GM21717 (cell line): ENCODE data around the gene CITED4.
A peak's percentile ranks its signal among the peaks of the same experiment; 100 is the strongest.

ENCODE experiments used
- ATAC-seq: cut with Tn5 transposase; IDR thresholded peaks from one replicate; pipeline ENCODE4 v1.9.1; 2021; ENCODE audit warnings: mild to moderate bottlenecking, moderate library complexity; ENCODE audit not compliant: unreplicated experiment

The CITED4 gene

DNA sequence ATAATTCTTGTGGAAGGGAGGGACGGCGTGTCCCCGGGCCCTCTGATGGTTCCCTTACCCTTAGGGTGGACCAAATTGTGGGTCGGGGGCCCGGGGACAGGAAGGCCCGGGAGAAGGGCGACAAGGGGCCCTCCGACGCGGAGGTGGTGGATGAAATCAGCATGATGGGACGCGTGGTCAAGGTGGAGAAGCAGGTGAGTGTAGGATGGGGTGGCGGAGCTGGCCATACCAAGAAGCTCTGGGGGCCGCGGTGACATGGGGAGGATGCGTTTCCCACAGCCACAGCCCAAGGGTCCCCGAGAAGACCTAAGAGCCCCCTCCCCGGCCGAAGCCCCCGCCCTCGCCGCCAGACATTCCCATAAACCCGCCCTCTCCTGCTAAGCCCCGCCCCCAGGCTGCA is 24.6 kb downstream of the CITED4 start:
- no peak for ATAC-seq

DNA sequence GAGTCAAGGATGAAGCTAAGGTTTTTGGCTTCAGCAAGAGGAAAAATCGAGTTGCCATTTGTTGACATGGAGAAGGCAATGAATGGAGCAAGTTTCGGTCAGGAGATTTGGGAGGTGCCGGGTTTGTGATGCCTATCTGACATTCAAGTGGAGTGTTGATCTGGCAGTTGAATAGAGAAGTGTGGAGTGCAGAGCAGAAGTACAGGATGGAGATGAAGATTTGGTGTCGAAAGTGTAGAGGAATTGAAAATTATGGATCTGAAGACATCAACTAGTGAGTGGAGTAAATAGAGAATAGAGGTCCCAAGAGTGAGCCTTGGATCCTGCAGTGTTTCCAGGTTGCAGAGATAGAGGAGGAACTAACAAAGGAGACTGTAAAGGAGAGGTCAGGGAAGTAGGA is 25.9 kb downstream of the CITED4 start:
- ATAC-seq = no peak

DNA sequence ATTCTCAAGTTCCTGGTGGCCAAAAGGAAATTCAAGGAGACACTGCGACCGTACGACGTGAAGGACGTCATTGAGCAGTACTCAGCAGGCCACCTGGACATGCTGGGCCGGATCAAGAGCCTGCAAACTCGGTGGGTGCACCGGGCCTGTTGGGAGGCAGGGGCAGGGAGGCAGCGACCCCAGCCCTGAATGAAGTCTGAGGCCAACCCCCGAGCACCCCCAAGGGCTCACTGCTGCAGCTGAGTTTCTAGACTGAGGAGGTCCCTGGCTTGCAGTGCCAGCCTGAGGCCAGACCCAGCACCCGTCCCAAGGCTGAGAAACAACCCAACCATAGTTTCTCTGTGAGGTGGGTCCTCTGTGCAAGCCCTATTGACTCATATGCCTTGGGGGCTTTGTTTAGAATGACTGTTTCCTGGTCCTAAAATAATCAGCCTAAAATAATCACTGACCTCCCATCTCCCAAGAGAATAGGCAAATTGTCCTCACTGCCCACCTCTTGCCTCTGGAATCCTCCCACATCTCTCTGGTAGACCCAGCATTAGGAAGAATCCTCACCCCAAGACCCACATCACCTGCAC is 27.1 kb downstream of the CITED4 start:
- ATAC-seq = no peak

DNA sequence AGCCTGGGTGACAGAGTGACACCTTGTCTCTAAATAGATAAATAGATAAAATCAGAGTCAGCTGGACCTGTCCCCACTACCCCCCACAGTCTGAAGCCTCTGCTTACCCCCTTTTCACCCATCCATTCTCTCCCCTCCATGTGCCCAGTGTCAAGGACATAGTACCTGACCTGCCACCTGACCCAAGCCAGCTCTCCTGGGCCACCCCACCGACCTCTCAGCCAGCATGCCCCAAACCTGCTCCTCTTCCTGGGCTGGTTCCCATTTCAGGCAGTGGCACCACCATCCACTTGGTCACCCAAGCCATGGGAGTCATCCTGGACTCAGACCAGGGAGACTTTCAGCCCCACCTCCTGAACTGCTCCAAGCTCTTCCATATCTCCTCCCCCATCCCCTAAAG is 28.2 kb downstream of the CITED4 start:
- ATAC-seq = no peak

DNA sequence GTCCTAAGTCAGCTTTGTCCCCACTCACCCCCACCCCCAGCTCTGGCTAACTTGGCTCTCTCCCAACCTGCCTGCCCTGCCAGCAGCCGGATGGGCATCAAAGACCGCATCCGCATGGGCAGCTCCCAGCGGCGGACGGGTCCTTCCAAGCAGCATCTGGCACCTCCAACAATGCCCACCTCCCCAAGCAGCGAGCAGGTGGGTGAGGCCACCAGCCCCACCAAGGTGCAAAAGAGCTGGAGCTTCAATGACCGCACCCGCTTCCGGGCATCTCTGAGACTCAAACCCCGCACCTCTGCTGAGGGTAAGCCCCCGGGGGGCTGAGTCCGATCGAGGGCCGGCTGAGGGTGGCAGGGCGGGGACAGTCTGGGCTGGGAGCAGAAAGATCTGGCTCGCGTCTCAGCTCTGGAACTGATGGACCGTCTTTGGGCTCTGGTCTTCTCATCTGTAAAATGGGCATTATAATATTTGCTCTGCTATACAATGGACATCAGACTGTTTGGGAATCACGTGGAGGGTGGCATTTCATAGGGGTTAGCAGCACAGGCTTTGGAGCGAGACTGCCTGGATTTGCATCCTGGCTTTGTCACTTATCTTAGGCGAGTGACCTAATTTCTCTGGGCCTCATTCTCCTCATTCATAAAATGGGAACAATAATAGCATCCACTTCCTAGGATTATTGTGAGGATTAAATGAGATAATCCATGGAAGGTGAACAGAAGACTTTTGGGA is 31.0 kb downstream of the CITED4 start:
- no peak for ATAC-seq

DNA sequence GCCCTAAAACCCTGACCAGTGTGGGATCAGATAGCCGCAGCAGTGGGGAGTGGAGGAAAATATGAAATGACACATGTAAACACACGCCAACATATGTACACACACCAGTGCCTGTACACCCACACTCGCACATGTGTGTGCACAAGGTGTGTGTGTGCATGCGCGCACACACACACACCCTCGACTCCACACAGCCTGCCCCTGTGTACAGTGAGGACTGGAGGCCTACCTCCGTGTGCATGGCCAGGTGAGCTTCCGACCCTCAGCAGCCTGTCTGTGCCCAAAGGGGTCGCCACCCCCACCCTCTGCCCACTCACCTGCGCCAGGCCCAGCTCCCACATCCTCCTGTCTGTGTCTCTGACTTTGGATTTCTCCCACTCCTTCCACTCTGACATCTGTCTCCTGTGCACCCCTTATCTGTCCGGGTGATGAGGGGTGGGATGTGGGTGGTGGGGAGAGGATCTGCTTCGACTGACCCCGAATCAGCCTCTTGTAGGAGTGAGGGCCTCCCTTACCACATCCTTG is 31.7 kb downstream of the CITED4 start:
- no peak for ATAC-seq

DNA sequence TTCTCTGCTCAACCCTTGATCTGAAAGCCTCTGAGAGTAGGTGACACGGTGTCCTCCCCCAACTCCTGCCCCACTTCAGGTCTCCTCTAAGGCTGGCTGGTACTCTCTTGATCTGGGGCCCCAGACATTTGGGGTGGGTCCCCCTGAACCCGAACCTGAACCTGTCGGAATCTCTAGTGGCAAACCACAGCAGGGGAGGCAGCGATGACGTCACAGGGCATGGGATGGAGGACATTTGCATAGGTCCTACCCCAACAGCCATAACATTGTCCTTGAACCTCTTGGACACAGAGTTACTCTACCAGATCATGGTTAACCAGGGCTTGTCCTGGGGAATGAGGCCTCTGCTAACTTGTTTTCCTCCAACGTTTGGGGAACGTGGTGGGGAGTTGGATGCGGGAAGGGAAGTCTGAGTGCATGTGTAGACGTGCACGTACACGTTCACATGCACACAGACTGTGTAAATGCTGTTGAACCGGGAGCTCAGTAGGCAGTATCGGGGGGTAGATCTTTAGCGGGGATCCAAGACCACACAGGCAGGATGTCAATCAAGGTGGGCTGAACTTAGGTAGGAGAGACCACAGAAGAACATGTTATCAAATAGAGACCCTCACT is 32.4 kb downstream of the CITED4 start:
- no peak for ATAC-seq

DNA sequence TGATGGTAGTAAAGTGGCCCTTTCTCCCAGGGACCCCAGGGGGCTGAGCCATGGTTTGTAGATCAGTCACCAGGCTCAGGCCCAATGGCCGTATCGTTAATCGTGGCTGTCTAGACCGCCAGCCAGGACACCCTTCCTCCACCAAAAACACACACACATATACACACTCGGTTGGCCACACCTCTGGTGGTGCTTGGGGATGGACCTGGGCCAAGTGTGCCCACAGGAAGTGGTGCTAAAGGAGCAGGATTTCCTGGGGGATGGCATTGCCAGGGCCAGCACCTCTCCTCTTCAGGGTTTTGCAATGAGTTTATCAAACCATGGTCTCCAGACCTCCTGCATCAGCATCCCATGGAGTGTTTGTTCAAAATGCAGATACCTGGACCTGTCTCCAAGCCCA is 36.2 kb downstream of the CITED4 start:
- no peak for ATAC-seq

DNA sequence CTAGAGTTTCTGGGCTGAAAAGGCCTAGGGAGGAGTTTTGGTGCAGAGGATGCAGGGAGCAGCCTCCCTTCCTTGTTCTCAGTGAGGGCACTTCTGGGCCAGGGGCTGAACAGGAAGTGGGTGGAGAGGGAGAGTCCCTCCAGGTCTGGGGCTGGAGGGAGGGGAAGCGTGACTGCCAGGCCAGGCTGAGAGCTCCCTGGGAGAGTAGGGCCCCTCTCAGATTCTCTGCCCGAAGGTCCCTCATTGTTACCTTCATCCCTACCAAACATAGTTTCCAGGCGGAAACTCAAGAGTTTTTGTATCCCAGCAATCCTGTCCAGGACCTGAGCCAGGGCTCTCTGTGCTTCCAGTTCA is 36.8 kb downstream of the CITED4 start:
- no peak for ATAC-seq

DNA sequence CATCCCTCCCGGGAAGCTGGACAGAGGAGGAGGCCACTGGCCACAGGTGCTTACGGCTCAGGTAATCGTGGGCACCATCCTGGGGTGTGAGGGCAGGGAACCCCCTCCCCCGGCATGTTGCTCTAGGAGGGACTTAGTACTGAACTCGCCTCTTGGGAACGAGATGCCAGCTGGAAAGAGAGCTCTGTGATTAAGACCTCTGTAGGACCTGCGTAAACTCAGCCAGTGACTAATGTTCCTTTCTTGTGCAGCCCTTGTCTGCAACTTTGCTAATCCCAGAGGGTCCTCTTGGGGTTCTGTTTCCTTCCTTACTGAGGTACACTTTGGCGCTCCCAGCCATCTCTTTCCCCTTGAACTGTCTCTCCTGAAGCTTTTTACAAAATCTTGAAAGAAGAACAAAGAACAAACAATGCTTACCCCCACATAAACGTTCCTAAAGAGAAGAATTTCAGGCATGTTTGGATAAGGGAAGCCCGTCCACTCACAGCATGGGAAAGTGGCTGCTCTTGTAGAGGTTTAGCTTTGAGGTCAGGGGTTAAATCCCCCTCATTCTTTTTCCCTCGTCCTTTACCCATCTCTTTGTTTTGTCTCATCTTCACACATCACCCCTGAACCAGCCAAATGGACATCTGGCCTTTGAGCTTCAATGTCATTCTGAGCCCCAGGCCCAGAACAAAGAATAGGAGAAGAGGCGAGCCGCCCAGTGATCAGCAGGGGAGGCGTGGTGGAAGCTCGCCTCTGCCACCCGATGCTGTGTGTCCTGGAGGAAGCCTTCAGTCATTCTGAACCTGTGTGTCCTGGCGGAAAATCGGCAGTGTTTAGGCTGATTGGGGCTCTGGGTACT is 37.4 kb downstream of the CITED4 start:
- no peak for ATAC-seq

DNA sequence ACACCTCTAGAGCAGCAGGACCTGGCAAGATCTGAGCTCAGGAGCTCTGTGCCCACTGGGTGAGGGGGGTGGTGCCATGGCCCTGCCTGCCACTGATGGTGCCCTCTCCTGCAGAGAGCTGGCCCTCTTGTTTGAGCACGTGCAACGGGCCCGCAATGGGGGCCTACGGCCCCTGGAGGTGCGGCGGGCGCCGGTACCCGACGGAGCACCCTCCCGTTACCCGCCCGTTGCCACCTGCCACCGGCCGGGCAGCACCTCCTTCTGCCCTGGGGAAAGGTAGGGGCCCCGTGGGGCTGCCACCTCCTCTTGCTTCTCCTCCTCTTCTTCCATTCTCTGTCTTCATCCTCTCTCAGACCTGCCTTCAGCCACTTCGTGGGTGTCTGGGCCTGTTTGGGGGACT is 38.2 kb downstream of the CITED4 start:
- ATAC-seq = no peak

DNA sequence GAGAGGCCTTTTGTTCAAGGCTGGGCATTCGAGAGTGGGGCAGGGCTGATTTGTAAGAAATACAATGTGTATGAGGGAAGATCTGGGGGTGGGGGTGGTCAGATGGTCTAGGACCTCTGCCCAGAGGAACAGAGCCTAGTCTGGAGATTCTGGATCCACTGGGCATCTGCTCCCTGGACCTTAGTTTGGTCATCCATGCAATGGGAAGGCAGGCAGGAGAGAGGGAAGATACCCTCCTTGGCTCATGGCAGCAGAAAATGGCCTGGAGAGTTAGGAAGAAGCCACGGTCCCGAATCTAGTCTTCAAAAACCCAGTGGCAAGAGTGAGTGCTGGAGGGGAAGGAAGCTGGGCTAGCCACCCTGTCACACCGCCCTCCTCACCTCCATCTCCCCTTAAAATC is 38.8 kb downstream of the CITED4 start:
- ATAC-seq = no peak

DNA sequence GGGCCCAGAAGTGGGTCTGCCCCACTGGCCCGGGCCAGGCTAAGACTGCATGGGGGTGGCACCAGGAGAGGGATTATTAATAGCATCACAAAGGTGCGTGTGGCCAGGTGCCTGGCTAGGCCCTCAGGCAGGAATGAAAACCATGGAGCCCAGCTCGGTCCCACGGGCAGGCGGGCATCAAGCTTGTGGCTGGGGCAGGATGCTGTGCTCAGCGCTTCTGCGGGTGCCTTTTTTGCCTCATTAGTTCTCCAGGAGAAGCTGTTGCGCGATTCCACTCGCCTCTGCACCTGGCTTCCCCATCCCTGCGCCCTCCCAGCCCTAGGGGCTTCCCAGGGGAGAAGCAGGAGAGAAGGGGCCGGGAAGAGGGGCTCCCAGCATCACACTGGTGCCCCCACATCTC is 39.3 kb downstream of the CITED4 start:
- ATAC-seq = no peak

DNA sequence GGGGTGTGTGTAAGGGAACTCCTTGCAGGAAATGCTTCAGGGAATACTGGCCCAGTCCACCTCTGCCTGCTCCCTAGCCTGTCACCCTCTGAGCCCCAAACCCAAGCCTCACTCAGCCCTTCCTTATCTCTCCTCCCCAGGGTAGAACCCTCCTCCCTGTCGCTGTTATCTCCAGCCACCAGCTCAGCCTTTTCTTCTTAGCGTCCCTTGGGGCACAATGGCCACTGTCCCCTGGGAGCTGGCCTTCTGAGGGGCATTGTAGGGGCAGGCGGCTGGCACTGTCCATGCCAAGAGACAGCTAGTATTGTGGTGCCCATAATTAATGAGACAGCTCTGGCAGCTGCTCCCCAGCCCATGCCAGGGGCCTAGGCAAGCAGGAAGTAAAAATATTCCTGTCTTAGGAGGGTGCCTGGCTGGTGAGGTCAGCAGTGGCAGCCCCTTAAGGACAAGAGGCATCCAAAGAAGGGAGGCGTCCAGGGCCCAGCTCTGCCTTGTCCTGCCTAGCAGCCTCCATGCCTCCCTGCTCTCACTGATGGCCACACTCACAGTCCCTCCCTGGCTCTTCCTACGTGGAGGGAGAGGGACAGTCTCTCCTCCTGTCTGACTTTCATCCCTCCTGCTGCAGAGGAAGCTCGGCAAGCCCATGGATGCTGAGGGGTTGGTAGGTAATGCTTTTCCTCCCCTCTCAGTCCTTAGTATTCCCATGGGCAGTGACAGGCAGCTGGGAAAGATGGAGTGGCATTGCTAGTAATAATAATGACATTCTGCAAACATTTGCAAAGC is 41.1 kb downstream of the CITED4 start:
- ATAC-seq = no peak

DNA sequence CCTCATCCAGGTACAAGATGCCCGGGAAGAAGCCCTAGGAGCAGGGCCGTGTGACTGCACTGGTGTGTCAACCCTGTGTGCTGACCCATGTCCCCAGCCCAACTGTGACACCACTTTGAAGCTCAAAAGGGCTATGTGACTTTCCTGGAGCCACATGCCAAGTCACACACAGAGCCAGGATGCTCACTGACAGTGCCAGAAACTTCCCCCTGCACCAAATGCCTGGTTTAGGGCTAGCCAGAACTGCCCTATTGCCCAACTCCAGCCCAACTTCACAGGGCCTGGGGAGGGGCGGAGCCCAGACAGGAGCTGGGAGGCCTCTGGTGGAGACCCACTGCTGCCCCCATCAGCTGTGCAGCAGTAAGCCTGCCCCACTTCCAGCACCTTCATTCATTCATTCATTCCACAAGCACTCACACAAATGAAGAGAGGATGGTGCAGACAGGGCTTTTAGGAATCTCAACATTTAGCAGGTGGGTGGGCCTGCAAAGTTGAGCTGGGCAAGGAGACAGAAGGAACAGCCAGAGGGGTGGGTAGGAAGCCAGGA is 41.8 kb downstream of the CITED4 start:
- no peak for ATAC-seq

DNA sequence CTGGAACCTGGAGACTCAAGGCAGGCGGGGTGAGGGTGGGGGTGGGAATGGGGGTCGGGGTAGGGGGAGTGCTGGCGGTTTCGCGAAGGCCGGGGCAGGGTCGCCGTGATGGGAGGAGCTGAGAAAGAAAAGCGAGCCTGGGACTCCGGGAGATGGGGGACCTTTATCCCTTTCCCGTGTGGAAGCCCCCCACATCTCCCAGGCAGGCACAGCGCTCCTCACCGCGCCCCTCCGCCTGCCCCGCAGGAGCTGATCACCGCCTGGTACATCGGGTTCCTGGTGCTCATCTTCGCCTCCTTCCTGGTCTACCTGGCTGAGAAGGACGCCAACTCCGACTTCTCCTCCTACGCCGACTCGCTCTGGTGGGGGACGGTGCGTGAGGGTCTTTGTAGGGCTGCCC is 43.1 kb downstream of the CITED4 start:
- no peak for ATAC-seq

DNA sequence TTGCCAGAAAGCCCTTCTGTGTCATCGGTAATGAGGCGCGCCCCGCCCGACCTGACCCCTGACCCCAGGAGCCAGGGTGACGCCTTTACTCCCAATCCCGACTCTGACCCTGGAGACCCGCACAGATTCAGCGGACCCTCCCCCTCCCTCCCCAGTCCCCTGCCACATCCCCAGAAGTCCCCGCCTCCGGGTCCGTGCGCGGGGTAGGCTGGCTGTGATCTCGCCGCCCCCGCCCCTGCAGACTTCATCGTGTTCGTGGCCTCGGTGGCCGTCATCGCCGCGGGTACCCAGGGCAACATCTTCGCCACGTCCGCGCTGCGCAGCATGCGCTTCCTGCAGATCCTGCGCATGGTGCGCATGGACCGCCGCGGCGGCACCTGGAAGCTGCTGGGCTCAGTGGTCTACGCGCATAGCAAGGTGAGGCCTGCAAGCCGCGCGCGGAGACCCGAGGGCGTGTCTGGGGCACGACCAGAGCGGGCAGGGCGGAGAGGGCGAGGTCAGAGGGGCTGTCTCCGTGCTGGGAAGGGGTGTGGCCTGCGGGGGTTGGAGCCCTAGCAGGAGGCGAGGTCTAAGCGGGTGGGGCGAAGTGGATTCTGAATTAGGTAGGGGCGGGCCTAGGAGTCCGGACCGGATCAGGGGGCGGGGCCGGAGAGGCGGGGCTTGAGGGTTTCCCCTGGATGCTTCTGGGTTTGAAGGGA is 43.8 kb downstream of the CITED4 start:
- peak; percentile 68 for ATAC-seq

DNA sequence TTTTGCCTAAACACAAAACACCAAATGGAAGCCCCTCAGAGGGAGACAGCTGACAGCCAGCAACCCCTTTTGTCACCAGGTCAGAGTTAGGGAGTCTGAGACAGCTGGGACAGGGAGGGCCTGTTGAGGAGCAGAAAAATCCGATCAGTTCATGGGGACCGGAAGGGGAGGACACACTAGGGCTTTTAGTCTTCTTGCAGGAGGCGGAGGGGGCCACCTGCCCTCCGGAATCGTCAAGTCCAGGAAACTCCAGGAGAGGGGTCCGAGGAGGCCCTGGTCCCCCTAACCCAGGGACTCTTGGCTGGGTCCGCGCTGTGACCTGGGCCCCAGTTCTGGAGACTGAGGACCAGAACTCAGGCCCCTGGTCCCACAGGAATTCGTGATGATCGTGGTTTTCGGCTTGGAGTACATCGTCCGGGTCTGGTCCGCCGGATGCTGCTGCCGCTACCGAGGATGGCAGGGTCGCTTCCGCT is 44.3 kb downstream of the CITED4 start:
- ATAC-seq = no peak

DNA sequence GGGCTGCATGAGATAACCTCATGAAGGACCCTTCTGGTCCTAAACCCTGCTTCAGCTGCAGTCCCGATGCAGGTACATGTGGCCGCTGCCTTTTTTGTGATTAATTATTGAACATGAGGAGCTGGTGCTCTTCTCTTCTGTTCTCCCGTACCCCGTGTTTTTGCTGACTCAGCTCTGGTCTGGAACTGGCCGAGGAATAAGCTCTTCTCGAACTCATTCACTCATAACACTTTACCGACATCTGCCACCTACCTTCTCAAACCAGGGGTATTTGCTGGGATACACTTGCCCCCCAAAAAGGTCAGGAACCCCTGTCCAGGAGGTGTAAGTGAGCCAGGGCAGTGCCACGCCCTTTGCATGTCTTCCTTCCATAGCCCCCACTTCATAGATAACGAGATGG is 46.7 kb downstream of the CITED4 start:
- ATAC-seq = no peak
